D721Med (cell line): ENCODE measurements around the gene ZNF277.

Experiments used
- DNase-seq: peaks from one replicate; pipeline ENCODE4 v3.0.0; 2011; ENCODE audit warnings: low spot score; ENCODE audit not compliant: insufficient read length
- FAIRE-seq: peaks from 2 replicates; lab custom pipeline; 2011; peaks lifted over from hg19 to GRCh38; lab: Jason Lieb, UNC
- CTCF ChIP-seq: IDR thresholded peaks from 2 replicates; pipeline ENCODE4 v1.5.1; 2012; ENCODE audit warnings: mild to moderate bottlenecking, control low read depth; ENCODE audit not compliant: insufficient read depth; ENCODE audit errors: missing control alignments

Gene ZNF277

DNA sequence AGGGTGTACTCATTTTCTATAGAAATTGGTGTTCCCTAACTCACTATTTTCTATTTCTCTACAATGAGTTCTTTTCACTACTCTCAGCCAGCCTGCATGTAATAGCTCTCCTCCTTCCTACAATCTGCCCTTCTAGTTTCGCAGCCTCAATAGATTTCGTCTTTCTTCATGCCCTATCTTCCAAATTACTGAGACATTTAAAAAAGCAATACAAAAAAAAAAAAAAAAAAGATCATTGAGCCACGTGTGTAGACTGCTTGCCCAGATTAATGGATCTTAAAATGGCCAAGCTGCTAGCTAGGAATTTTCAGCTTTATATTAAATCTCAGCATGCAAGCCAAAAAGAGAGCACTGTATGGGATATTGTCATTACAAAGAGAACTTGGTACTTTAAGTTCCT is 55.5 kb downstream of the ZNF277 start:
- FAIRE-seq (no peak), DNase-seq (no peak)
- no peak for TF ChIP-seq CTCF

- DNase-seq (no peak), FAIRE-seq (no peak)
- TF ChIP-seq CTCF = no peak
Observed at GRCh38 chr7:112262855-112263487, 56.5 kb downstream of the ZNF277 start.

DNA sequence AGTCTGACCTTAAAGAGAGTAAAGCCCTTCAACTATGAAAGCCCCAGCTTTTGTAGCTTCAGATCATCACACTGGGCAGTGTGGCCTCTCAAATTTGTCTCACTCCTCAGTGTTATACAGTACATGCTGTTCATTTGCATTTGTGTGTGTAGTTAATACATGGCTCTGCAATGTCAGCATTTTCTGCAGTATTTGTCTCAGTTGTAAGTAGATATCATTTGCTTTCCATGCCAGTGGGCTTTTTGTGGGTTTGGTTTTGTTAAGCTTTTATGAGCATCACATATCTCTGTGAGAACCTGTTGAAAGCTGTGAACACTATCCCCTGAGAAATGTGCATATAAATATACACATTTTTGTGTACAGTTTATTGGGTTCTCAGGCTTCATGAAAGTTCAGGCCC is 57.0 kb downstream of the ZNF277 start:
- DNase-seq (no peak), FAIRE-seq (peak; percentile 29)
- TF ChIP-seq CTCF = no peak

GRCh38 chr7:112266141-112266540 is 59.6 kb downstream of the ZNF277 start:
- DNase-seq (no peak), FAIRE-seq (no peak)
- TF ChIP-seq CTCF = no peak

DNA sequence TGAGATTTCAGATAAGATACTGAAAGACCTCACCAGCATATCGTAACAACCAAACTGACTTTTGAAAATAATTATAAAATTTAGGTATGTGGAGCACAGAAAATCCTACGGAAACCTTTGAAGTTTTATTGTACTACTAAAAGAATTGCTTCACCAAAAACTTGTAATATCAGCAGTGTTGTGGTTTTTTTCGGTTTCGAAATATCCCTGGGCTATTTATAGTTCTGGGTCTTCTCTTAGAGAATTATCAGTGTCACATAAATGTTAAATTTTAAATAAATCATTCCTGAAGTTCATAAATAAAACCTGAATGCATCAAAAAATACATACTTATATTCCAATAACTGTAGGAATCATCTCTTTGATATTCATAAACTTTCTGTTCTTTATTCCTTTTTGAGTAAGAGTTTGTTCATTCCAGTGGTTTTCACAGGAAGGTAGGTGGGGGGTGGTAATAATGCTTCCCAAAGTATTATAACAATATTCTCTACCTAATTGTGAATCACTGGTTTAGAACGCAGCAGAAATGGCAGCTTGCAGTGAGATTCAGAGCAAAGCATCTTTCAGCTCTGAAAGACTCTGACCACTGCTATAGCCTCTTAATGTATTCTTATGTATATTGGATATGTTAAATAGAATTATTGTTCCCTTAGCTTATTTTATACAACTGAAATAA is 60.2 kb downstream of the ZNF277 start:
- DNase-seq (no peak), FAIRE-seq (no peak)
- TF ChIP-seq CTCF = no peak

GRCh38 chr7:112267944-112268691 is 61.6 kb downstream of the ZNF277 start:
- DNase-seq = no peak
- no peak for TF ChIP-seq CTCF
- FAIRE-seq = no peak
